Measurements from ENCODE around the gene FHDC1.
A peak's percentile ranks its signal among the peaks of the same experiment; 100 is the strongest.

FHDC1 gene

GRCh38 chr4:153001626-153002025 lies 65.5 kb downstream of the FHDC1 start:
- no peak for TF ChIP-seq CTCF (IDR thresholded peaks at IDR 0.05; ENCODE audit: low read depth, low read length)
- no peak overlapping the region for H3K27ac ChIP-seq
- no peaks in the 10 kb centered on the region for H3K9me3 ChIP-seq (ENCODE audit: severe bottlenecking)
- H3K27me3 ChIP-seq (ENCODE audit: insufficient read depth, low read depth, severe bottlenecking), result no peaks in the 10 kb centered on the region
- H3K4me3 ChIP-seq (ENCODE audit: low read depth, low read length), result no peak overlapping the region
- DNase-seq, result no peak
- no peaks in the 10 kb centered on the region for H3K36me3 ChIP-seq

GRCh38 chr4:153002110-153002509 lies 66.0 kb downstream of the FHDC1 start:
- H3K27me3 ChIP-seq (ENCODE audit: insufficient read depth, low read depth, severe bottlenecking), result no peaks in the 10 kb centered on the region
- no peaks in the 10 kb centered on the region for H3K9me3 ChIP-seq (ENCODE audit: severe bottlenecking)
- DNase-seq, result no peak
- H3K36me3 ChIP-seq, result no peaks in the 10 kb centered on the region
- no peak overlapping the region for H3K27ac ChIP-seq
- TF ChIP-seq CTCF (IDR thresholded peaks at IDR 0.05; ENCODE audit: low read depth, low read length), result no peak
- H3K4me3 ChIP-seq (ENCODE audit: low read depth, low read length), result no peak overlapping the region

GRCh38 chr4:153004081-153004850 lies 68.1 kb downstream of the FHDC1 start:
- Histone ChIP-seq H3K9me3 (ENCODE audit: severe bottlenecking) (no peaks in the 10 kb centered on the region), H3K36me3 (no peaks in the 10 kb centered on the region), H3K27me3 (ENCODE audit: insufficient read depth, low read depth, severe bottlenecking) (no peaks in the 10 kb centered on the region), H3K4me3 (ENCODE audit: low read depth, low read length) (no peak overlapping the region), H3K27ac (no peak overlapping the region)
- no peak for TF ChIP-seq CTCF (IDR thresholded peaks at IDR 0.05; ENCODE audit: low read depth, low read length)
- no peak for DNase-seq

GRCh38 chr4:153005899-153006381 lies 69.8 kb downstream of the FHDC1 start:
- no peaks in the 10 kb centered on the region for H3K9me3 ChIP-seq (ENCODE audit: severe bottlenecking)
- H3K27ac ChIP-seq, result peak overlapping the region; percentile 28; the same call in 1 of the 2 replicates
- H3K4me3 ChIP-seq (ENCODE audit: low read depth, low read length), result no peak overlapping the region
- no peaks in the 10 kb centered on the region for H3K36me3 ChIP-seq
- DNase-seq, result no peak
- H3K27me3 ChIP-seq (ENCODE audit: insufficient read depth, low read depth, severe bottlenecking), result no peaks in the 10 kb centered on the region
- TF ChIP-seq CTCF (IDR thresholded peaks at IDR 0.05; ENCODE audit: low read depth, low read length), result no peak

- no peak for DNase-seq
- Histone ChIP-seq H3K36me3 (no peaks in the 10 kb centered on the region), H3K27me3 (ENCODE audit: insufficient read depth, low read depth, severe bottlenecking) (no peaks in the 10 kb centered on the region), H3K4me3 (ENCODE audit: low read depth, low read length) (no peak overlapping the region), H3K27ac (no peak overlapping the region), H3K9me3 (ENCODE audit: severe bottlenecking) (no peaks in the 10 kb centered on the region)
- TF ChIP-seq CTCF (IDR thresholded peaks at IDR 0.05; ENCODE audit: low read depth, low read length), result no peak
These were observed 72.6 kb downstream of the FHDC1 start for GRCh38 chr4:153008578-153009199.

Measured in WERI-Rb-1 (cell line).